Measurements from ENCODE around the gene RHO. TPM values are rescaled to one million over a fixed set of nuclear protein-coding genes. Genes with fewer than 3 reads are reported as not detected.

The RHO gene
- total and polyA plus RNA-seq, 2 experiments from 2014 or later = 0.19 TPM; not detected in 1

- H2AFZ ChIP-seq = no peak overlapping the region
- no peak for TF ChIP-seq CTCF (IDR thresholded peaks at IDR 0.05; ENCODE audit: poor library complexity)
- TF ChIP-seq EZH2phosphoT487 (IDR thresholded peaks at IDR 0.05; ENCODE audit: low read depth, severe bottlenecking, unreplicated experiment) = no peak
- no peak for TF ChIP-seq EZH2 (IDR thresholded peaks at IDR 0.05; ENCODE audit: borderline replicate concordance)
Measured at GRCh38 chr3:129529436-129530210, 1.2 kb downstream of the RHO start.

GRCh38 chr3:129530251-129530791, 1.9 kb downstream of the RHO start:
- TF ChIP-seq CTCF (IDR thresholded peaks at IDR 0.05; ENCODE audit: poor library complexity) (no peak), EZH2phosphoT487 (IDR thresholded peaks at IDR 0.05; ENCODE audit: low read depth, severe bottlenecking, unreplicated experiment) (no peak), EZH2 (IDR thresholded peaks at IDR 0.05; ENCODE audit: borderline replicate concordance) (no peak)
- Histone ChIP-seq H3K27ac (no peak overlapping the region), H3K36me3 (replicated peaks; ENCODE audit: insufficient read depth, low read depth) (no peaks in the 10 kb centered on the region), H3K27me3 (no peaks in the 10 kb centered on the region), H3K4me1 (ENCODE audit: insufficient read depth) (peaks cover 17% of the 10 kb centered on the region), H3K9me3 (ENCODE audit: low read depth) (no peaks in the 10 kb centered on the region), H3K4me2 (no peak overlapping the region), H4K20me1 (ENCODE audit: insufficient read depth, poor library complexity, severe bottlenecking) (no peaks in the 10 kb centered on the region), H3K79me2 (no peaks in the 10 kb centered on the region), H3K9me2 (replicated peaks; ENCODE audit: insufficient read depth) (no peaks in the 10 kb centered on the region), H2AFZ (no peak overlapping the region), H3K4me3 (no peak overlapping the region)
- no peak for DNase-seq (ENCODE audit: low spot score)
- 14% methylated on average over 6 of the region's 6 CpGs for WGBS (ENCODE audit: low lambda C conversion rate, missing lambda C conversion rate)

More at GRCh38 chr3:129529436-129530210, 1.2 kb downstream of the RHO start:
- no peaks in the 10 kb centered on the region for H4K20me1 ChIP-seq (ENCODE audit: insufficient read depth, poor library complexity, severe bottlenecking)
- H3K4me3 ChIP-seq = no peak overlapping the region
- no peaks in the 10 kb centered on the region for H3K27me3 ChIP-seq
- no peak overlapping the region for H3K4me2 ChIP-seq
- H3K79me2 ChIP-seq = no peaks in the 10 kb centered on the region
- DNase-seq (ENCODE audit: low spot score) = no peak
- H3K9me2 ChIP-seq (replicated peaks; ENCODE audit: insufficient read depth) = no peaks in the 10 kb centered on the region
- no peaks in the 10 kb centered on the region for H3K36me3 ChIP-seq (replicated peaks; ENCODE audit: insufficient read depth, low read depth)
- H3K9me3 ChIP-seq (ENCODE audit: low read depth) = no peaks in the 10 kb centered on the region
- no peak overlapping the region for H3K27ac ChIP-seq
- peaks cover 17% of the 10 kb centered on the region for H3K4me1 ChIP-seq (ENCODE audit: insufficient read depth)
- 87% methylated on average over 12 of the region's 12 CpGs for WGBS (ENCODE audit: low lambda C conversion rate, missing lambda C conversion rate)

GRCh38 chr3:129530821-129531220, 2.4 kb downstream of the RHO start:
- no peak overlapping the region for H3K4me3 ChIP-seq
- no peaks in the 10 kb centered on the region for H4K20me1 ChIP-seq (ENCODE audit: insufficient read depth, poor library complexity, severe bottlenecking)
- no peaks in the 10 kb centered on the region for H3K9me2 ChIP-seq (replicated peaks; ENCODE audit: insufficient read depth)
- H3K4me2 ChIP-seq = no peak overlapping the region
- no peak for DNase-seq (ENCODE audit: low spot score)
- H2AFZ ChIP-seq = no peak overlapping the region
- no peaks in the 10 kb centered on the region for H3K27me3 ChIP-seq
- WGBS (ENCODE audit: low lambda C conversion rate, missing lambda C conversion rate) = 98% methylated on average over 13 of the region's 13 CpGs
- H3K36me3 ChIP-seq (replicated peaks; ENCODE audit: insufficient read depth, low read depth) = no peaks in the 10 kb centered on the region
- TF ChIP-seq CTCF (IDR thresholded peaks at IDR 0.05; ENCODE audit: poor library complexity) = no peak
- TF ChIP-seq EZH2phosphoT487 (IDR thresholded peaks at IDR 0.05; ENCODE audit: low read depth, severe bottlenecking, unreplicated experiment) = no peak
- TF ChIP-seq EZH2 (IDR thresholded peaks at IDR 0.05; ENCODE audit: borderline replicate concordance) = no peak
- H3K9me3 ChIP-seq (ENCODE audit: low read depth) = no peaks in the 10 kb centered on the region
- no peak overlapping the region for H3K27ac ChIP-seq
- no peaks in the 10 kb centered on the region for H3K79me2 ChIP-seq
- peaks cover 17% of the 10 kb centered on the region for H3K4me1 ChIP-seq (ENCODE audit: insufficient read depth)
